HG02571 (cell line): ENCODE measurements around the gene ADAM15.

ENCODE experiments used
- ATAC-seq: cut with Tn5 transposase; IDR thresholded peaks from one replicate; pipeline ENCODE4 v1.9.1; 2021; ENCODE audit warnings: mild to moderate bottlenecking, moderate library complexity; ENCODE audit not compliant: unreplicated experiment

ADAM15 gene

GRCh38 chr1:155029513-155030242 is 21.4 kb upstream of the ADAM15 start:
- no peak for ATAC-seq

- no peak for ATAC-seq
Measured at GRCh38 chr1:155030243-155030795, 20.8 kb upstream of the ADAM15 start.

GRCh38 chr1:155030899-155031298 is 20.2 kb upstream of the ADAM15 start:
- ATAC-seq = no peak

GRCh38 chr1:155032886-155033285 is 18.2 kb upstream of the ADAM15 start:
- ATAC-seq = no peak

GRCh38 chr1:155033524-155033923 is 17.6 kb upstream of the ADAM15 start, which contains the start of the genes DCST1 and DCST2:
Gene DCST1 (plus strand): TSS chr1:155033824. CDS start chr1:155034037, 213 bp downstream.
Gene DCST2 (minus strand): TSS chr1:155033781. CDS start chr1:155033701, 80 bp downstream.
- no peak for ATAC-seq

- no peak for ATAC-seq
Measured at GRCh38 chr1:155034318-155035208, 16.6 kb upstream of the ADAM15 start.

DNA sequence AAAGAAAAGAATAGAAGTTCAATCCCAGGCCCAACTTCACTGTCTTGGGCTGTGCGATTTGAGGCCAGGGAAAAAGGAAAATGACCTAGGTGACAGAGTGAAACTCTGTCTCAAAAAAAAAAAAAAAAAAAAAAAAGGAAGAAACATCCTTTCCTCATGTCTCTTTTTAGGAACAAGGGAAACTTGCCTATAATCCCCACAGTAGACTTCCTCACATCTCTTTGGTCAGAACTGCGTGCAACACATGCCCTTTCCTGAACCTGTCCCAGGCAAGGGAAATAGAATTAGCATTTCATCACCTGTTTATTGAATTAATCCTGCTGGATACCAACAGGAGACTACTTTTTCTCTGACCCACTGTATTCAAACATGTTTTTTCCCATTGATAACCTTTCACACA is 15.2 kb upstream of the ADAM15 start:
- no peak for ATAC-seq

DNA sequence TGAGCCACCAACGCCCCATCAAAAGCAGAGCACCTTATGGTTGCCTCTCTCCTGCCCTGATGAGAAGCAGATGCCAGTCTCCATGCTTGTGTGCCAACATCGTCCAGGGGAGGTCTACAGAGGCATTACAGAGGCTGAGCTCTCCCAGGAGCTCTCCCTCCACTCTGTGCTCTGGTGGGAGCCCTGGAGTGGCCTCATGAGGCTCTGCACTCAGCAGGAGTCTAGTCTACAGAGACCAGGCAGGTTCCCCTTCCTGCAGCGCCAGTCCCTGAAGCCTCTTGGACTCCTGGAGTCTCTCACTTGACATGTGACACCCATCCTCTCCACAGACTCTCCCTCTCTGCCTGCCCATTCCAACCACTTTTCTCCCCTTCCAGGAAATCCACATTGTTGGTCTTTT is 14.1 kb upstream of the ADAM15 start:
- ATAC-seq = no peak

- no peak for ATAC-seq
Measured at GRCh38 chr1:155037851-155038441, 13.2 kb upstream of the ADAM15 start.

DNA sequence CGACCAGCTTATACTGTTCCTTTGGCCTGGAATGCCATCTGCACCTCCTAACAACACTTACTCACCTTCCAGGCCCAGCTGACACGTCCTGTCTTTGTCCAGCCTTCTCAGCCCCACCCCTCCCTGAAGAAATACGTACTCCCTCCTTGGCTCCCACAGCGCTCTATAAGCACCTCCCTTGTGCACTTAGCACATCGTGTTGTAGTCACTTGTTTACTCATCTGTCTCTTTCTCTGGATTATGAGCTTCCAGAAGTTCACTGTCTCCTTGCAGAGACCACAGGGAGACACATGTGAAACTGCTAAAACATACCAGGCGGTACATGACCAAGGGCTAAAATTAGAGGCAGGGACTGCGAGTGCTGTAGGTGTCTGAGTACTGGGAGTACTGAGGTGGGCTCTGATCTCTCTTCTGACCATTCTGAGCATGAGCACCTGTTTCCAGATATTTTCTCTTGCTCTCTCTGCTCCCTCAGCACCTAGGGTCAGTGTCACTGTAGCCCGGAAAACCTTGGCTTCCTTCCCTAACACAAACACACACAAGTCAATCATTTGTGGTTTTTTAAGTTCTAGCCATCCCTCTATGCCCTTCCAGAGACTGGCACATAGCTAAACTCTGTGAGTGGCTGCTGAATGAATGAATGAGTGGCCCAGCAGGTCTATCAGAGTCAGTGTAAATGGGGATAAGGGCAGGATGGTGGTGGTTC is 12.4 kb upstream of the ADAM15 start:
- ATAC-seq = no peak

DNA sequence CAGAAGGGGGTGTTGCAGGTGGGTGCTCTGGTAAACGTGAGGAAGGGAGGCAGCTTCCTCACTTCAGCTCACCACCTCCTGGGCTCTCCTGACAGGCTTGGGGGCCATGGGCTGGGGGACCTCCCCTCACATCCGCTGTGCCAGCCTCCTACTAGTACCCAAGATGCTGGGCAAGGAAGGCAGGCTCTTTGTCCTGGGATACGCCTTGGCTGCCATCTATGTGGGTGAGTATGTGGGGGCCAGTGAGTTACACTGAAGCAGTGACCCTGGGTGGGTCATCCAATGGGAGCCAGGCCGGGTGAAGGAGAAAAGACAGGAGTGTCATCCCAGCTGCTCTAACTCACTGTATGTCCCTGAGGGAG is 11.8 kb upstream of the ADAM15 start:
- no peak for ATAC-seq

GRCh38 chr1:155040358-155041093 is 10.6 kb upstream of the ADAM15 start:
- ATAC-seq = no peak

DNA sequence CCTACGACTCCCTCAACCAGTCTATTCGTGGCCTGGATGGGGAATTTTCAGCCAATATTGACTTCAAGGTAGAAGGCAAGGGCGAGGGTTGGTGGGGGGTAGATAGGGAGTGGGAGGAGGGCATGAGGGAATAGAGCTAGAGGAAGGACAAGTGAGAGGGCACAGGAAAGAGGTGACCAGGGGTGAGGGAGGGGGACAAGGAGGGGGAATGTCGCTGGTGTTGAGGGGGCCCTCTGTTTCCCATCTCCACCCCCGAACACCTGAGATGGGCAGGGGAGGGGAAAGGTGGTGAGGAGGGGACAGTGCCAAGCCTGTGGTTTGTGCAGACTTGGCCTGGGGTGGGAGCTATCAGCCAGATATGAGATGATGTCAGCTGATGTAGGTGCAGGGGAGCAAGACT is 8.3 kb upstream of the ADAM15 start:
- no peak for ATAC-seq

- ATAC-seq = no peak
Measured at GRCh38 chr1:155043301-155043702, 7.8 kb upstream of the ADAM15 start.

- no peak for ATAC-seq
Measured at GRCh38 chr1:155043793-155044192, 7.3 kb upstream of the ADAM15 start.

GRCh38 chr1:155044365-155044764 is 6.8 kb upstream of the ADAM15 start:
- no peak for ATAC-seq

- ATAC-seq = no peak
Measured at GRCh38 chr1:155044812-155045657, 6.1 kb upstream of the ADAM15 start.

DNA sequence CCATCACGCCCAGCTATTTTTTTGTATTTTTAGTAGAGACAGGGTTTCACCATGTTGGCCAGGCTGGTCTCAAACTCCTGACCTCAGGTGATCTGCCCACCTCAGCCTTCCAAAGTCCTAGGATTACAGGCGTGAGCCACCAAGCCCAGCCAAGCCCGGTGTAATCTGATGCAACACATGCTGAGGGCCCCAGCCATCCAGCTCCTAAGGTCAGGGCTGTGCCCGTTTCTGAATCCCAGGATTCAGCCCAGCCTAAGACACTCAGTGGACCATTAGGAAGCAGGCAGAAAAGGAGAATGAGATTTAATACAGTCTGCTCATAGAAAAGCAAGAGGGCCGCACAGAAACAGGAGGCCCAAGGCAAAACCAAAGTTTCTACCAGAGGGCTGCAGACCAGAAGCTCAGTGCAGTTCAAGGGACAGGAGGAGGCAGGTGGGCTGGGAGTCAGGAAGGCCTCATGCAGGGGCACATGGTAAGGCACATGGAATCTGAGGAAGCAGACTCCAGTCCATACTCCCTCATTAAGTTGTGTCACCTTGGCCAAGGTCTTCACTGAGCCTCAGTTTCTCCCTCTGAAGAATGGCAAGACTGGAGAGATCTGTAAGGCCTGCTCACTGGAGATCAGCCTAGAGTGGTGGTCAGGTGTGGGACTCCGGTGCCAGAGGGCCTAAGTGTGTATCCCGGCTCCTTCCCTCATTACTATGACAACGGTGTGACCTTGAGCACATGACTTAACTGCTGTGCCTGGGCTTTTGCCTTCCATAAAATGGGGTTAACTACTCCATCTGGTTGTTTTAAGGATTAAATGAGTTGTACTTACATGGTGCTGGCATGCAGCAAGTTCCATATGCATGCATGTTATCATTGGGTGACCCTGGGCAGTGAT is 2.4 kb upstream of the ADAM15 start:
- no peak for ATAC-seq
